ENCODE results near the gene AMDHD1. TPM values are rescaled to one million over a fixed set of nuclear protein-coding genes. Genes with fewer than 3 reads are reported as not detected.

AMDHD1 gene
- total and polyA plus RNA-seq, 2 of the 8 experiments (the other 6 are each of a cell fraction or from before 2014, with no cell fraction given): 0.14 TPM; not detected in 1

DNA sequence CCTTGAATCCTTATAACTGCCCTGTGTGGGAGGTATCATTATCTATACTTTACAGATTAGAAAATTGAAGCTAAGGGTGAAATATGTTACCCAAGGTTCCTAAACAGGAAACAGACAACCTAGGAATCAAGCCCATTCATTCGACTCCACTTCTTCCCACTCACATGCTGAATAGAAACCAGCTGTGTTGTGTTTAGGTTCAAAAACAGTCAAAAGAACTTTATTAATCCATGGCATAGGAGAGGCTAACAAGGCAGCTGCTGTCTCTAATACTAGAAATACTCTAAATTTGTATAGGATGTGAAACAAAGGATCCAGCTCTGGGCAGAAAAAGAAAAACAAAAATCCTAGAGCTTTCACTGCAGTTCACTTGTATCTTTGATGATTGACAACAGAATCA, 9.9 kb downstream of the AMDHD1 start:
- H3K36me3 ChIP-seq (ENCODE audit: control insufficient read depth in 2 of 4, insufficient read depth in 4 of 4, low read length in 3 of 4): no peaks in the 10 kb centered on the region
- WGBS, 2 experiments (ENCODE audit: extremely low coverage in 1 of 2, insufficient coverage in 1 of 2, insufficient read length in 1 of 2, insufficient replicate concordance in 2 of 2, low coverage in 1 of 2, low lambda C conversion rate in 2 of 2, missing lambda C conversion rate in 1 of 2): 83% methylated on average over 1 of the region's 1 CpG; no CpG with 5 or more reads in 1 of the 2 experiments
- no peak overlapping the region for H3K9ac ChIP-seq (replicated peaks in 1 of 4; ENCODE audit: extremely low read depth in 1 of 4, low read depth in 3 of 4, low read length in 3 of 4)
- FAIRE-seq: no peak
- H3K23me2 ChIP-seq (ENCODE audit: low read depth, low read length): no peaks in the 10 kb centered on the region
- no peak overlapping the region for H4K5ac ChIP-seq (ENCODE audit: insufficient read length, low read depth, low read length)
- H2BK120ac ChIP-seq (replicated peaks; ENCODE audit: low read depth, low read length): no peak overlapping the region
- POLR2A ChIA-PET (ENCODE audit: partially characterized antibody): interaction anchor here (1.5 to 2.1 kb wide), 2 partner anchors 9 to 11 kb away, joined by 3 to 8 read pairs; partner anchors contain the start of gene AMDHD1
- H3K14ac ChIP-seq (ENCODE audit: insufficient read length): no peak overlapping the region
- H3K4me2 ChIP-seq (ENCODE audit: insufficient read depth in 1 of 2, low read depth in 2 of 2, low read length in 2 of 2): no peak overlapping the region
- no peak overlapping the region for H4K8ac ChIP-seq (ENCODE audit: extremely low read depth, insufficient read depth, low read length)
- CTCF ChIA-PET (ENCODE audit: partially characterized antibody): interaction anchor here (1.2 to 17.8 kb wide), 5 partner anchors 9 to 371 kb away, joined by 4 to 149 read pairs (median 14); partner anchors contain the start of genes AMDHD1, CCDC38 and HAL
- no peak overlapping the region for H2BK5ac ChIP-seq (ENCODE audit: low read depth, low read length)
- no peak overlapping the region for H3K4ac ChIP-seq (replicated peaks; ENCODE audit: insufficient read length, low read depth, low read length)
- H4K20me1 ChIP-seq (replicated peaks in 1 of 2; ENCODE audit: control insufficient read depth in 1 of 2, insufficient read depth in 2 of 2, low read length in 2 of 2): no peaks in the 10 kb centered on the region
- no peak overlapping the region for H2AK5ac ChIP-seq (ENCODE audit: low read depth, low read length)
- no peaks in the 10 kb centered on the region for H3K27me3 ChIP-seq (replicated peaks in 1 of 4; ENCODE audit: control insufficient read depth in 3 of 4, extremely low read depth in 1 of 4, insufficient read depth in 3 of 4, low read length in 3 of 4)
- H3K79me1 ChIP-seq (ENCODE audit: low read depth, low read length): no peaks in the 10 kb centered on the region
- no peak overlapping the region for H2BK15ac ChIP-seq (ENCODE audit: low read length)
- H3K18ac ChIP-seq (ENCODE audit: extremely low read depth, low read length): no peak overlapping the region
- no peak overlapping the region for H3K4me3 ChIP-seq (ENCODE audit: extremely low read depth in 1 of 4, insufficient read depth in 2 of 4, low read depth in 3 of 4, low read length in 4 of 4)
- H3K4me1 ChIP-seq (replicated peaks in 1 of 4; ENCODE audit: control insufficient read depth in 3 of 4, insufficient read depth in 4 of 4, low read length in 3 of 4): peaks cover 2 to 10% (median 2%) of the 10 kb centered on the region in 4 experiments; a peak in 4 of 7 replicates
- no peak overlapping the region for H3K56ac ChIP-seq (replicated peaks; ENCODE audit: insufficient read length, low read depth, low read length)
- H2BK12ac ChIP-seq (ENCODE audit: low read depth, low read length): no peak overlapping the region
- no peak overlapping the region for H3K23ac ChIP-seq (ENCODE audit: insufficient read length)
- H3K79me2 ChIP-seq (ENCODE audit: control insufficient read depth in 1 of 2, insufficient read depth in 2 of 2, low read length in 2 of 2): no peaks in the 10 kb centered on the region
- no peak overlapping the region for H2BK20ac ChIP-seq (ENCODE audit: low read length)
- H4K91ac ChIP-seq (replicated peaks; ENCODE audit: insufficient read length, low read length): no peak overlapping the region
- no peak overlapping the region for H2AFZ ChIP-seq (ENCODE audit: low read length)
- H3K27ac ChIP-seq (ENCODE audit: low read depth, low read length): no peak overlapping the region
- H3K9me3 ChIP-seq (ENCODE audit: insufficient read depth in 2 of 2, low read depth in 1 of 2, low read length in 1 of 2): no peaks in the 10 kb centered on the region
- no peak for DNase-seq (ENCODE audit: low read depth in 1 of 2, low spot score in 2 of 2)
- no peak for TF ChIP-seq CEBPB (IDR thresholded peaks at IDR 0.05; ENCODE audit: low read depth, low read length)
- no peak for TF ChIP-seq EP300 (IDR thresholded peaks at IDR 0.05; ENCODE audit: borderline replicate concordance in 1 of 2, low read depth in 2 of 2, low read length in 2 of 2)
- TF ChIP-seq HDAC6 (IDR thresholded peaks at IDR 0.05; ENCODE audit: low read depth, low read length): no peak
- no peak for TF ChIP-seq NANOG (IDR thresholded peaks at IDR 0.05; ENCODE audit: insufficient read depth, low read depth, low read length, poor library complexity, severe bottlenecking)
- TF ChIP-seq CHD1 (IDR thresholded peaks at IDR 0.05; ENCODE audit: low read depth, low read length): no peak
- TF ChIP-seq ZNF274 (IDR thresholded peaks at IDR 0.05; ENCODE audit: borderline replicate concordance, extremely low read depth, low read length): no peak
- TF ChIP-seq EGR1 (IDR thresholded peaks at IDR 0.05; ENCODE audit: borderline replicate concordance, low read depth, low read length): no peak
- TF ChIP-seq SP4 (IDR thresholded peaks at IDR 0.05; ENCODE audit: low read length): no peak
